ENCODE measurements around the gene ITGB2. TPM values are rescaled to one million over a fixed set of nuclear protein-coding genes. Genes with fewer than 3 reads are reported as not detected.

ITGB2 gene
- total and polyA plus RNA-seq, 2 donors from 2014 or later: 9.5 to 111 TPM

DNA sequence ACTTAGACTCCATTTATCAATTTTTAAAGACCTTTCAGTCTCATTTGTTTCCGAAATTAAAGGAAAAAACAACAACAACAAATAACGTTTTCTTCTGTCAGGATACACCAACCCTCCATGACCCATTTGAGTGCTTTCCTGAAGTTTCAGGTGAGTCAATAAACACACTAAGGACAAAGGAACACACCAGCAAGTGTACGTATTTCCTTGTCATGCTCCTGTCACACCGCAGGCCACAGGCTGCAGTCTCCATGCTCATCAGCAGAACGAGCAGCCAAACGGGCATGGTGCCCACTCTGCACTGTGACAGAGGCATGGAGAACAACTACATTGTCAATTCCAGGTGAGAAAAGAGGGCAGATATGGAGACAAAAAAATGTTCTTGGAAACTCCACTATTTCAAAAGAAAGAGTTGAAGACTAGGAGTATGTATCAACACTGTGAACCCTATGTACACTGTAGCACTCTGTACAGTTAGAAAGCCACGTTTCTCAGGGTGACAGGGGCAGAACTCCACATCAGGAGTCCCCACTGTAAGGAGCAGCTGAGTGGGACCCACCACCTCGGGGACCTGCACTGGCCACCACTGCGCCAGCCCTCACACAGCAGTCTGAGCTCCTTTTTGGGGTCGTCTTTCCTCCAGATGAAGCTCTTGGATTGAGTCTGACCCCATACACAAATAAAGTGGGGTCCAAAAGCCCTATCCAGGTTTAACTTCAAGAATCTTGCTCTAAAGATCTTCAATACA lies 49.8 kb downstream of the ITGB2 start:
- peak overlapping the region; percentile 2 to 71 for H3K27ac ChIP-seq (ENCODE audit: low read depth in 2 of 2, low read length in 2 of 2)
- H3K9ac ChIP-seq (ENCODE audit: low read length in 3 of 3): peak overlapping the region in 1 of 3 donors; percentile 91
- intact Hi-C loops (cut with DNase I): no loop called here
- H3K9me3 ChIP-seq (ENCODE audit: control insufficient read depth in 2 of 3, insufficient read depth in 1 of 3, low read length in 3 of 3): no peaks in the 10 kb centered on the region
- peak in 1 of 5 donors; percentile 85 for DNase-seq
- peaks cover 2 to 51% (median 36%) of the 10 kb centered on the region in 3 donors for H3K4me1 ChIP-seq (ENCODE audit: control insufficient read depth in 2 of 3, insufficient read depth in 2 of 3, low read depth in 1 of 3, low read length in 3 of 3)
- peak overlapping the region in 1 of 3 donors; percentile 77 for H3K4me3 ChIP-seq (ENCODE audit: low read length in 3 of 3)
- no peaks in the 10 kb centered on the region for H3K36me3 ChIP-seq (ENCODE audit: control insufficient read depth in 2 of 3, insufficient read depth in 3 of 3, low read length in 3 of 3)
- H3K27me3 ChIP-seq (ENCODE audit: control insufficient read depth, insufficient read depth, low read length): no peaks in the 10 kb centered on the region
- no peak for FAIRE-seq
- TF ChIP-seq CTCF (IDR thresholded peaks at IDR 0.05; ENCODE audit: borderline replicate concordance, extremely low read depth, insufficient read depth): no peak

DNA sequence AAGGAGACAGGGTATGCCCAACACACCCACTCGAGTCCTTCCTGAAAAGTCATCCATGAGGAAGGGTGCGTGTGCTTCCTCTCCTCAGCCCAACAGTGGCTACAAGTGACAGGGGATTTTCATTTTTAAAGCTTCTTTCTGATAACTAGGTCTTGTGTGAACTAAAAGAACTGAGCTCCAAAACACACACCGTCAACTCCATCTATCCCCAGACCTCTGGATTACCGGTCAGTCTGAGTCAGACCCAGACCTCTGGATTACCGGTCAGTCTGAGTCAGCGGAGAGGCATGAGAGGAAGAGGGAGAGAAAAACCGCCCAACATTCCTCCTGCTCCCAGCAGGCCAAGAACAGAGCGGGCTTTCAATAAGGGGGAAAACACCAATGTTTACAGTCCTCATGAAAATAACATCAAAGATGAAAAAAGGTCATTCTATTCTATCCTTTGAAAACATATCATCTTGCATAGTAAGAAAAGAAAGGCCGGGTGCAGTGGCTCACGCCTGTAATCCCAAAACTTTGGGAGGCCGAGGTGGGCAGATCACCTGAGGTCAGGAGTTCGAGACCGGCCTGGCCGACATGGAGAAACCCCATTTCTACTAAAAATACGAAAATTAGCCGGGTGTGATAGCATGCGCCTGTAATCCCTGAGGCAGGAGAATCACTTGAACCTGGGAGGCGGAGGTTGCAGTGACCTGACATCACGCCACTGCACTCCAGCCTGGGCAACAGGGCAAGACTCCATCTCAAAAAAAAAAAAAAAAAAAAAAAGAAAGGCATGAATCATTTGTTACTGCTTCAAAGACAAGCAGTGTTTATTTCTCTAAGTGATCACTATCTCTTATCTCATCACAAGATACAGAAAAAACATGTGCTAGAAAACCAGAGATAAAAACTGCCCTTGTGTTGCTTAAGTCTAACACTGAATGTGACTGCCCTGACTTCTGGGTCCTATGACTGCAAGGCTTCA lies 50.6 kb downstream of the ITGB2 start:
- Histone ChIP-seq H3K36me3 (ENCODE audit: control insufficient read depth in 2 of 3, insufficient read depth in 3 of 3, low read length in 3 of 3) (peaks cover 0 to 3% (median 0%) of the 10 kb centered on the region in 3 donors), H3K4me3 (ENCODE audit: low read length in 3 of 3) (peak overlapping the region in 2 of 3 donors; percentile 40 to 77), H3K4me1 (ENCODE audit: control insufficient read depth in 2 of 3, insufficient read depth in 2 of 3, low read depth in 1 of 3, low read length in 3 of 3) (peaks cover 2 to 60% (median 43%) of the 10 kb centered on the region in 3 donors), H3K27ac (ENCODE audit: low read depth in 2 of 2, low read length in 2 of 2) (peak overlapping the region; percentile 15 to 89), H3K9ac (ENCODE audit: low read length in 3 of 3) (no peak overlapping the region), H3K27me3 (ENCODE audit: control insufficient read depth, insufficient read depth, low read length) (no peaks in the 10 kb centered on the region), H3K9me3 (ENCODE audit: control insufficient read depth in 2 of 3, insufficient read depth in 1 of 3, low read length in 3 of 3) (no peaks in the 10 kb centered on the region)
- intact Hi-C loops (cut with DNase I): no loop called here
- FAIRE-seq (no peak), DNase-seq (peak in 1 of 5 donors; percentile 66)
- TF ChIP-seq CTCF (IDR thresholded peaks at IDR 0.05; ENCODE audit: borderline replicate concordance, extremely low read depth, insufficient read depth): no peak

DNA sequence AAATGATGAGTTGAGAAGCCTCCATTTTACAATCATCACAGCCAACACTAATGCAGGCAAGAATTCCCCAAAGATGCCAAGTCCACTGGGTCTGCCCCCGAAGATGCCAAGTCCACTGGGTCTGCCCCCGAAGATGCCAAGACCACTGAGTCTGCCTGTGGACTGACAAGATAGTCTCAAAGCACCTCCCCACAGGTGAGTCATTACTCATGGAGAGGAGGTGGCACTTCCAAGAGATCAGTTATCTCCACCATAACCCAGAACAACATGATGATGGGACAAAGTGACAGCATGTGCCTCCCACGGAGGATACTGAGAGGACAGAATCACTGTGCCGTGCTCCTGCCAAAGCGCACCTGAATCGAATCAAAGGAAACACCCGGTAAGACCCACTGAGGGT lies 52.0 kb downstream of the ITGB2 start:
- H3K4me1 ChIP-seq (ENCODE audit: control insufficient read depth in 2 of 3, insufficient read depth in 2 of 3, low read depth in 1 of 3, low read length in 3 of 3): peaks cover 2 to 62% (median 43%) of the 10 kb centered on the region in 3 donors
- no peak for DNase-seq
- no peak overlapping the region for H3K9ac ChIP-seq (ENCODE audit: low read length in 3 of 3)
- H3K27me3 ChIP-seq (ENCODE audit: control insufficient read depth, insufficient read depth, low read length): no peaks in the 10 kb centered on the region
- TF ChIP-seq CTCF (IDR thresholded peaks at IDR 0.05; ENCODE audit: borderline replicate concordance, extremely low read depth, insufficient read depth): no peak
- peak overlapping the region in 1 of 2 donors; percentile 33 for H3K27ac ChIP-seq (ENCODE audit: low read depth in 2 of 2, low read length in 2 of 2)
- intact Hi-C loops (cut with DNase I): no loop called here
- H3K4me3 ChIP-seq (ENCODE audit: low read length in 3 of 3): no peak overlapping the region
- FAIRE-seq: no peak
- peaks cover 0 to 6% (median 5%) of the 10 kb centered on the region in 3 donors for H3K36me3 ChIP-seq (ENCODE audit: control insufficient read depth in 2 of 3, insufficient read depth in 3 of 3, low read length in 3 of 3)
- no peaks in the 10 kb centered on the region for H3K9me3 ChIP-seq (ENCODE audit: control insufficient read depth in 2 of 3, insufficient read depth in 1 of 3, low read length in 3 of 3)

Data from kidney (tissue), 14 donors.